Left forelimb (tissue), 1 donor: Measurements from ENCODE around the gene GPA33.

ENCODE experiments used
- DNase-seq: peaks from one replicate; pipeline ENCODE4 v3.0.0-alpha.2; 2018; ENCODE audit warnings: low spot score

The GPA33 gene

GRCh38 chr1:167117225-167117624, 27.0 kb upstream of the GPA33 start:
- no peak for DNase-seq

GRCh38 chr1:167116174-167116573, 26.0 kb upstream of the GPA33 start:
- no peak for DNase-seq

DNA sequence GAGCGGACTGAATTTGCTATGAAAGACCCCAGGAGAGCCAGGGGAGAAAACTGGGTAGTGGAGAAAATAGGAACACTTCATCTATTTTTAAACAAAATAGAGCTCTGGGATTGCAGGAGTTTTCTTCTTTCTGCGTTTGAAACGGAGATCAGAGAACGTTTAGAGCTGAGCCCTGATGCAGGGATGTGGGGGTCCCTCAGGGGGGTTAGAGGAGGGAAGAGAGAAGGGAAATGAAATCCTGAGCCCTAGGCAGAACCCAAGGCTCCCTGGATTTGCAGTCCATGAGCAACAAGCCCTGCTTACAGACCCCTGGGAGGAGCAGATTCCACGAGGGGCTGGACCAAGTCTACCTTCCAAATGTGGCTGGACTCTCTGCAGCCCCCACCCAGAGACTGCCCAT, 25.5 kb upstream of the GPA33 start:
- no peak for DNase-seq

- no peak for DNase-seq
Measured at GRCh38 chr1:167114725-167115124, 24.5 kb upstream of the GPA33 start.

DNA sequence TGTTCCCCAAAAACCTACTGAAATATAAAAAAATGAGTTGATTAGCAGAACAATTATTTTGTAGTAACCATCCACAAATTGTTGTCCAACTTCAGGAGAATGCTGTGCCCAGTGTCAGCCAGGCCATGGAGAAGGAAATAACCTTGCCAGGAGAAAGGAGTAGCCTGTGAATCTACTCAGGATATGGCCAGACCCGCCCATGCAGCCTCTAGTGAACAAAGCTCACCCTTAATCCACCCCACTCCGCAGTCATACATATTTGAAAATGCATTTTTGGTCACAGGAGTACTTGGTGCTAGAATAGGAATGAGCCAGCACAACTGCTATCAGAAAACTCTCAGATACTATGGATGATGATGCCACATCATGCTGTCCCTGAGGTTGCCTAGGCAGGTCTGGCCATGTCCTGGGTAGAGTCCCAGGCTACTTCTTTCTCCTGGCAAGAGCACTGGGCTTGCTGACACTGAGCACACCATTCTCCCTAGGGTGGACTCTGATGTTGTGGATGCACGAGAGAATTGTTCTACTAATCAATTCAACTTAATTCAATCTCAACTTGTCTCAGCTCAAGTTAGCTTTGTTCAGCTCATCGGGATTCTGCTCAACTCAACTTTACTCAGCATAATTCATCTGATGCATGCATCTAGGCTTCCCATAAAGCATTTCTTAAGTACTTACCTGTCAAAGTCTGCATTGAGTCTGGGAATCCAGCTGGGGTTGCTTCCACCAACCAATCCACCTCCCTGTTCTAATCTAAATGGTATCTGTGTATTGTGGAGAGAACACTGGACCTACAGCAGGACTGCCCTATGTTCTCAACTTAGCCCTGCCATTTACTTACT, 21.9 kb upstream of the GPA33 start:
- no peak for DNase-seq

DNA sequence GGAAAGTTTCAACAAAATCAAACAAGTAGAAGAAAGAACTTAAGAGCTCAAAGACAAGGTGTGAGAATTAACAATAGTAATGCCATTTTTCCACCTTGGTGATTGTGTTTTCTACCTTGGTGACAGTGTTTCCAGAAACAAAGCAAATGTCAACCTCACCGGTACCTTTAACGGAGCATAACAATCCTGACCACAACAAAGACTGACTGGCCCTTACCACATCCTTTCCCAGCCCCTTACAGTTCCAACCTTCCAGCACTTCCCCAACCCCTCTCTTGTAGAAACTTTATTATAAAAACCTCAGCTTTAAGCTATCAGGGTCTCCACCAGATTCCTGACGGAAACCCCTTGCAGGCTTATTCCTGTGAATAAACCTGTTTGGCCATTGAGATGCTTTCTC, 20.4 kb upstream of the GPA33 start:
- no peak for DNase-seq

DNA sequence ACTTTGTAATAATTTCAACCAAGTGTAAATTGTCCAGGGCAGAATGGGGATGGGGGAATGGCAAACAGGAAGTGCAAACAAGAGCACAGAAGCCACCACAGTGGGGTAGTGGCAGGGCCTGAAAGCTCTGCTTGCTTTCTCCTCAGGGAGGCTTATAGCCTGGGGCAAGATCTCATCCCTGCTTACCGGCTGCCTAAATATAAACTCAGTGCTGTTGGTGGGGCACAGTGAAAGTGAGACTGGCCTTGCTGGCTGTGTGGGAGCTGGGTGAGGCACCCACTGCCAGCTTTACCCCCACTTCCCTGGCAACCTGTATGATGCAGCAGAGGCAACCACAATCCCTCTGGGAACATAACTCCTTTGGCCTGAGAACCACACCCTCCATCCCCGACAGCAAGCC, 18.9 kb upstream of the GPA33 start:
- no peak for DNase-seq

DNA sequence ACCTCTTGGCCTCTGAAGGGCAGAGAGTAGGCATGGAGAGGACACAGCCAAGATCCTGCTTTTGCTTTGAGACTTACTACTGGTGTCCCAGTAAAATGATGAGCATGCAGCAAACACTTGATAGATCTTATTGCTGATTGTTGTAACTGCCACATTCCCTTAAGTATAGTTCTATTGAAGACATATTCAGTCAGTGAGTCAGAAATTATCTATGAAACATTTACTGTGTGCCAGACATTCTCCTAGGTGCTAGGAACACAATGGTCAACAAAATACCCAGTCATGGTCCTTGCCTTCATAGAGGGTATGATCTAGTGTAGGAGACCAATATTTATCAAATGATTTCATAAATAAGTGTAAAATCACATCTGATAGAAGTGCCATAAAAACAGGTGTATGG, 17.3 kb upstream of the GPA33 start:
- DNase-seq = no peak

DNA sequence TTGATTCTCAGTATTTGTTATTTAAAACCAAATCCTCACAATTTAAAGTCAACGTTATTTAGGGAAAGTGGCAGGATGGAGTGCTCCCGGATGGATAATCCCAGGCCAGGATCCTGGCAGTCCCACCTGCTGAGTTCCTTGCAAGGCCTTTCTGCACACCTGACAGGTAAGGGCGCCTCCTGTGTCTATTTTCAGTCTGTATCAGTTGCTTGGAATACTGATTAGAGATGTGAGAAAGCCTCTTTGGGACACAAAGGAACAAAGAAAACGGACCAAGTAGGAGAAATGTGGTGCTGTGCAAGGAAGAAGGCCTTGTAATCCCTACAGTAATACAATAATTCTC, 15.9 kb upstream of the GPA33 start:
- no peak for DNase-seq

DNA sequence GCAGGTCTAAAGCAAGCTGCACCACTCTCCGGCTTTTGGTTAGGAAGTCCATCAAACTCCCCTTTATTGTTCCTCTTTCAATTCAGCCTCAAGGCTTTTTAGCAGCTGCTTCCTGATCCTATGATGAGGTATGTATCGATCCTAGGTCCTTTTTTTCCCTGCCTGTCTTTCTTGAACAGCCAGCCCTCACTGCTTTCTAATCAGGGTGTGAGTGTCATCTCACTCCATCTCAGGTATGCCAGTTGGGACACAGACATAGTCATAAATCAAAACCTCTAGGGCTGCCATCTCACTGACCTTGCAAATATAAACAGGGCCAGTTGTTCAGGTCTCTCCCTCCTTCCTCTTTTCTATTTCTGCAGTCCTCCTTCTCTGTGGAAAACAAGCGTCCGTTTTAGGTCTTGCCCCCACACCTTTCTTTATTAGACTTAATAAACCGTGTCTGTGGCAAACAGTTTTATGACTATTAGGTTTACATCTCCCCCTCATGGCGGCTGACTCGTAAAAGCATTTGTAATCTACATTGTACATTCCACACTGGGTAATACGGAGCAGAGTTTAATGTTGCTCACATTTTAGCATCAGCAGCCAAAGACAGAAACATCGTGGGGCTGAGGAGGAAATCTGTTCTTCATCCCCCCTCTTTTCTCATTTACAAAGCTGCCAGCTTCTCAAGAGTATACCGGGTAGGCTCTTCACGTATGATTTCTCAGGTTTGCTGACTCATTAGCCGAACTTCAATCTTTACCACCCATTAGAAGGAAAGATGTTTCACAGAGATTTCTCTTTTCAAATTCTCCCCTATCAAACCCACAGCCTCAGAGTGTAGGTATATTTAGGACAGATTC, 15.3 kb upstream of the GPA33 start:
- no peak for DNase-seq

DNA sequence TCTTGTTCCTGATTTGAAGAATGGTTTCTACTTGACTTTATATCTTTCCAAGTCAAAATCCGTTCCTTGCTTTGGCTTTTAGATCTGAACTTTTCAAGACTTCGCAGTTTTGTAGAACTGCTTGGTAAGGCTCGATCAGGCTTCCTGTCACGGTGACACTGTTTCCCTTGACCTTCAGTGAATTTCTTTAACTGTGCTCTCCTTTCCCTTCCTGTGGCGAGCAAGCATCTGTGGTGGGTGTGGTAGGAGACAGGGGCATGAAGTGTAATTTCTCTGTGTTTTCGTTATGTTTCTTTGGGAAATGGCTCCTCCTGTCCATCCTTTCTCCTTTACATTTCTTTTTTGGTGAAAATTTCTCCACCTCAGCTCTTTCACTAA, 14.1 kb upstream of the GPA33 start:
- no peak for DNase-seq

DNA sequence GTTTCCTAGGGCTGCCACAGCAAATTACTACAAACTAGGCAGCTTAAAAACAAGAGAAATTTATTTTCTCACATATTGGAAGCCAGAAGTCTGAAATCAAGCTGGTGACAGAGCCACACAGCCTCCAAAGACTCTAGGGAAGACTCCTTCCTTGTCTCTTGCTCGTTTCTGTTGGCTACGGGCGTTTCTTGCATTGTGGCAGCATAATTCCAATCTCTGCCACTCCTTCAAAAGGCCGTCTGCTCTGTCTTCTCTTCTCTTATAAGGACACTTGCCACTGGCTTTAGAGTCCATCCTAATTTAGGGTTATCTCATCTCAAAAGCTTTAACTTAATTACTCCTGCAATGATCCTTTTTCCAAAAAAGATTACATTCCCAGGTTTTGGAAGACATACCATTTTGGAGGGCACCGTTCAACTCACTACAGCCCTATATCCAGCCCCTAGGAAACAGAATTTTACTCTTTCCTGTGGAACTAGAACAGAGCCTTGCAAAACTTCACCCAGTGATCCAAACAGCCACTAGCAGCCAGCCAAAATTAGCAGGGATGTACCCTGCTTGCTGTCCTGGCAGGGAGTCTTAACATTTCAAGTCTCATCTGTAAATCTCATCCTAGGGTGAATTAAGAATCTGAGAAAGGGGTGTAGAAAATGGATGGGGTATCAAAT, 12.9 kb upstream of the GPA33 start:
- DNase-seq = no peak

- no peak for DNase-seq
Measured at GRCh38 chr1:167101754-167102153, 11.6 kb upstream of the GPA33 start.

DNA sequence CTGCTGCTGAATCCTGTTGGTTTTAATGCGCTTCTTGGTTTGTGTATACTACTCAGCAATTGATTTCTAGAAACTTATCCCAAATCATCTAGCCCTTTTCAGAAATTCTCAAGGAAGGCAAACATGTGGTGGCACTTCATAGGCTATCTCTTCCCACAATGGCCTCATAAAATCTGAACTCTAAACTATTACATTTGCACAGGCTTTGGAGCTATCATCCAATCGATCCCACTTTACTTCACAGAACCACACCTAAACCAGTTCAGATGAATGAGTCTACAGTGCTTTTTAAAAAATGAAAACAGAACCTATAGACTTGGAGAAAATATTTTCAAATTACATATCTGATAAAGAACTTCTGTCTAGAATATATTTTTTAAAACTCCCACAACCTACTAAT, 10.6 kb upstream of the GPA33 start:
- DNase-seq = no peak

DNA sequence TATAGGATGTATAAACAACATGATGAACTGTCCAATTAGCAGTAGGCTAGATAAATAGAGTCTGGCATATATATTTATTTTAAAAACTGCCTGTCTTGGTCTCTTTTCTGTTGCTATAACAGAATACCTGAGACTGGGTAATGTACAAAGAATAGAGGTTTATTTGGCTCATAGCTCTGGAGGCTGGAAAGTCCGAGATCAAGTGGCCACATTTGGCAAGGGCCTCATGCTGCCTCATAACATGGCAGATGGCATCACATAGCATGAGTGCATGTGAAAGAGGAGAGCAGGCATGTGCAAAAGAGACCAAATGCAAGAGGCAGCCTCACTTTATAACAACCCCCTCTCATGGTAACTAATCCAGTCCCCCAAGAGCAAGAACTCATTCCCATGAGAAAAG, 9.7 kb upstream of the GPA33 start:
- DNase-seq = no peak

GRCh38 chr1:167095368-167095767, 5.2 kb upstream of the GPA33 start:
- no peak for DNase-seq

- DNase-seq = no peak
Measured at GRCh38 chr1:167094690-167095089, 4.5 kb upstream of the GPA33 start.

- DNase-seq = no peak
Measured at GRCh38 chr1:167093846-167094516, 3.8 kb upstream of the GPA33 start, which contains the start of gene STYXL2. TSS of gene STYXL2 (plus strand) at chr1:167094075. CDS start at chr1:167094850, 775 bp downstream.

DNA sequence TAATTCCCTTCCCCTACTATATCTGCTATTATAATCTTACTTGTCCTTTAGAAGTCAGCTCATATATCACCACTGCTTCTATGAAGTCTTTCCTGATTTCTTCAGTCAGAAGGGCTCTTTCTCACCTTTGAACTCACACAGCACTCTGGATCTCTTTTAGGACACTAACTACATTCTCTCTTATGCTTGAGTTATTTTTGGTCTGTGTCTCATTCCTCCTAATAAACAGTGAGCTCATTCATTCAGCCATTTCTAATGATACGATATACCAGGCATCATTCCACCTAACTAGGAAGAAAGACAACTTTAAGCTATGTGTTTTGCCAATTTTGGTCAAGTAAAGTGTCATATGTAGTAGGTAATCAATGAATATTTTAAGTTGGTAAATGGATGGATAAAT, 2.5 kb upstream of the GPA33 start:
- no peak for DNase-seq

DNA sequence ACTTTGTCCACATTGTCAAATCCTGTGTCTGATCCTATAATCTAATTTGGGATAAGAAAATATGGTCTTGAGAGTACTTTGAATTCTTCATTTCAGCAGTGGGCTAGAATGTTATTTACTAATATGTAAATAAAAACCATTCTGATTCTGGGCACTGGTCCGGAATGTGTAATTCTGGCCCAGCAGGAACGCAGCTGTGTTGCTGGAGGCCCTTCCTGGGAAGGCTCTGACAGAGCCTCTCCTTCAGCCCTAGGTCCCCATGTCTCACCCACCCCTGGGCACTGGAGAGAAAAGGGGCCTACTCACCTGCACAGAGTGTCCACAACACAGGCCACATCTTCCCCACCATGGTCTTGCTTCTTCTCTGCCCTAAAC, 251 bp downstream of the GPA33 start:
- no peak for DNase-seq

DNA sequence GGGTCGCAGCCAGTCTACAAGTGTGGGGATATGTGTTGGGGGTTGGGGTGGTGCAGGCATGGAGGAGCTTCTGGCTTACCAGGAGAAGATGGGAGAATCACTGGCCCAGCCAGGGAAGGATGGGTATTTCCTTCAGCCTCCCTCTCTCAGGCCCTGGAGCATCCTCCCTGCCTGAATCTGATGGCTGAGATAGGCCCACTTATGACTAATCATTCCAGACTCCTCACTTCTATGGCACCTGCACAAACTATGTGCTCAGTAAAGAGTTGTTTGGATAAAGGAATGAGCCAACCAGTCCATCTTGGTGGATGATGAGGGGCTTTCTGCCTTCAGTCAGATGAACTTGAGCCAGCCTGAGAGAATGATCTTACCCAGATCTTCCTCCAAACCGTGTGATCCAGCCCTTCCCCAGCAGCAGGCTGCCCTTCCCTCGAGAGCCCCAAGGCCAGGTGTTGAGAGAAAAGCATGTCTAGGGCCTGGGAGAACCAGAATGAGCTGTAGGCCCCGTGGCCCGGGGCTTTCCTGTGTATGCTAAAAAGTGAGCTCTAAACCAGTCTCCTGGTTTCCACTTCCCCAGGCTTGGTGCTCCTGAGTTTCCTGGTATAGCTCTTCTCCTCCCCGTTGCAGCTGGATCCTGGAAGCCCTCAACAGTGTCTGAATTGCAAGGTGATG, 1.3 kb downstream of the GPA33 start:
- no peak for DNase-seq

- no peak for DNase-seq
Measured at GRCh38 chr1:167086768-167087167, 3.4 kb downstream of the GPA33 start.
